Measurements from ENCODE around the gene MCOLN2.

MCOLN2 gene

GRCh38 chr1:84982395-84982794 is 14.5 kb downstream of the MCOLN2 start:
- no peak for DNase-seq

GRCh38 chr1:84975035-84975434 is 21.9 kb downstream of the MCOLN2 start:
- no peak for DNase-seq

- DNase-seq = peak in 2 of 3 experiments; percentile 2 to 80
Measured at GRCh38 chr1:84973498-84974334, 23.2 kb downstream of the MCOLN2 start.

- DNase-seq = no peak
Measured at GRCh38 chr1:84972377-84972987, 24.4 kb downstream of the MCOLN2 start.

GRCh38 chr1:84971957-84972356 is 25.0 kb downstream of the MCOLN2 start:
- DNase-seq = peak in 1 of 3 experiments; percentile 44

GRCh38 chr1:84969489-84970250 is 27.2 kb downstream of the MCOLN2 start:
- no peak for DNase-seq

- DNase-seq = no peak
Measured at GRCh38 chr1:84968865-84969264, 28.0 kb downstream of the MCOLN2 start.

- no peak for DNase-seq
Measured at GRCh38 chr1:84968101-84968500, 28.8 kb downstream of the MCOLN2 start.

GRCh38 chr1:84967666-84968065 is 29.2 kb downstream of the MCOLN2 start:
- DNase-seq = no peak

GRCh38 chr1:84963021-84963420 is 33.9 kb downstream of the MCOLN2 start:
- no peak for DNase-seq

- no peak for DNase-seq
Measured at GRCh38 chr1:84961316-84961715, 35.6 kb downstream of the MCOLN2 start.

- DNase-seq = no peak
Measured at GRCh38 chr1:84960371-84960770, 36.5 kb downstream of the MCOLN2 start.

- DNase-seq = no peak
Measured at GRCh38 chr1:84959294-84959693, 37.6 kb downstream of the MCOLN2 start.

- DNase-seq = no peak
Measured at GRCh38 chr1:84957966-84958365, 38.9 kb downstream of the MCOLN2 start.

GRCh38 chr1:84956655-84957054 is 40.3 kb downstream of the MCOLN2 start:
- no peak for DNase-seq

- no peak for DNase-seq
Measured at GRCh38 chr1:84956097-84956496, 40.8 kb downstream of the MCOLN2 start.

GRCh38 chr1:84949664-84950063 is 47.2 kb downstream of the MCOLN2 start:
- DNase-seq = no peak

GRCh38 chr1:84947536-84948410 is 49.1 kb downstream of the MCOLN2 start:
- no peak for DNase-seq

GRCh38 chr1:84946631-84947030 is 50.3 kb downstream of the MCOLN2 start:
- DNase-seq = no peak

GRCh38 chr1:84944767-84945486 is 52.0 kb downstream of the MCOLN2 start:
- DNase-seq = peak; percentile 84 to 97 (median 87)

GRCh38 chr1:84941843-84942242 is 55.1 kb downstream of the MCOLN2 start:
- DNase-seq = no peak

GRCh38 chr1:84940481-84940880 is 56.4 kb downstream of the MCOLN2 start:
- DNase-seq = peak in 1 of 3 experiments; percentile 29
